HepG2 (cell line): ENCODE measurements around the gene F8. TPM values are rescaled to one million over a fixed set of nuclear protein-coding genes. Genes with fewer than 3 reads are reported as not detected.
"Not testable (repeated sequence)": the region's sequence is repeated elsewhere in the genome, so short reads cannot be mapped to it uniquely, and the experiment has no call there.

Experiments
- ATAC-seq: fragments of 200-7000 bp; cut with Tn5 transposase; 3 replicates; pipeline ENCODE4 v1.9.1; 2020; ENCODE audit warnings: mild to moderate bottlenecking, moderate library complexity
- BruUV-seq: library from RNA; stranded (reverse); fragments of 400-500 nt; replicated peaks from 2 replicates; lab custom pipeline; 2021; lab: Mats Ljungman, UMichigan
- CTCF ChIA-PET: fragments of 300-600 bp; formaldehyde crosslinking; extraction: SDS; loops from one replicate; lab custom pipeline; 2021; ENCODE audit warnings: low total read pairs, inconsistent platforms, low intra/inter-chr PET ratio; lab: Yijun Ruan, JAX
- POLR2A ChIA-PET: fragments of 350-600 bp; sonication (Branson Sonifier 250); formaldehyde crosslinking; loops from one replicate; lab custom pipeline; 2020; ENCODE audit warnings: antibody characterized with exemption, inconsistent platforms; lab: Yijun Ruan, JAX
- DNase-seq: peaks from one replicate; pipeline ENCODE4 v3.0.0-alpha.2; 2015; ENCODE audit warnings: low spot score
- FAIRE-seq: peaks from 3 replicates; lab custom pipeline; 2011; peaks lifted over from hg19 to GRCh38; lab: Jason Lieb, UNC
- H2AFZ ChIP-seq: one replicate; pipeline ENCODE4 v1.6.1; 2011; ENCODE audit warnings: low read length, inconsistent platforms
- H3K27ac ChIP-seq: fragments of 300-600 bp; 3 replicates; pipeline ENCODE4 v1.8.0; 2011; ENCODE audit warnings: mixed run types, mild to moderate bottlenecking, mixed read lengths, low read length, inconsistent platforms; ENCODE audit not compliant: insufficient read depth; ENCODE audit errors: extremely low read length
- H3K27me3 ChIP-seq, 2 experiments: fragments of 200-600 bp in 1 of 2; 2 replicates in 1 of 2; 3 replicates in 1 of 2; pipeline versions ENCODE4 v1.6.0 to v1.8.0; 2011; ENCODE audit warnings: low read length in 2 of 2, mild to moderate bottlenecking in 2 of 2, moderate library complexity in 2 of 2, inconsistent platforms in 1 of 2; ENCODE audit not compliant: insufficient read depth in 2 of 2, control insufficient read depth in 1 of 2
- H3K36me3 ChIP-seq, 2 experiments: fragments of 200-600 bp in 1 of 2; replicated peaks in 1 of 2; 2 replicates in 1 of 2; 3 replicates in 1 of 2; pipeline versions ENCODE4 v1.5.1 to v1.8.0; 2011; ENCODE audit warnings: low read length in 2 of 2, inconsistent platforms in 1 of 2; ENCODE audit not compliant: insufficient read depth in 2 of 2, control insufficient read depth in 1 of 2
- H3K4me1 ChIP-seq: 2 replicates; pipeline ENCODE4 v1.5.1; 2012; ENCODE audit warnings: low read length, inconsistent platforms; ENCODE audit not compliant: insufficient read depth
- H3K4me2 ChIP-seq: 2 replicates; pipeline ENCODE4 v1.6.0; 2011; ENCODE audit warnings: low read depth, low read length, inconsistent platforms
- H3K4me3 ChIP-seq, 3 experiments: fragments of 200-600 bp in 1 of 3; sonication (generic), shearing (Covaris generic) in 1 of 3; replicated peaks in 1 of 3; 2 replicates each; pipeline ENCODE4 v1.5.1; 2011 to 2016; ENCODE audit warnings: low read length in 3 of 3, inconsistent platforms in 2 of 3, low read depth in 2 of 3, mild to moderate bottlenecking in 2 of 3, control low read depth in 1 of 3, mixed read lengths in 1 of 3; ENCODE audit not compliant: insufficient read depth in 1 of 3
- H3K79me2 ChIP-seq: one replicate; pipeline ENCODE4 v1.6.1; 2011; ENCODE audit warnings: low read length, inconsistent platforms; ENCODE audit not compliant: insufficient read depth
- H3K9ac ChIP-seq: 2 replicates; pipeline ENCODE4 v1.6.0; 2011; ENCODE audit warnings: mild to moderate bottlenecking, low read depth, low read length, inconsistent platforms; ENCODE audit not compliant: insufficient read depth
- H3K9me3 ChIP-seq: 2 replicates; pipeline ENCODE4 v1.5.1; 2012; ENCODE audit warnings: mild to moderate bottlenecking, low read length
- H4K20me1 ChIP-seq: 2 replicates; pipeline ENCODE4 v1.6.0; 2011; ENCODE audit warnings: inconsistent platforms, mild to moderate bottlenecking, low read length, moderate library complexity; ENCODE audit not compliant: insufficient read depth
- RAD21 ChIP-seq: fragments of 450-650 bp; formaldehyde crosslinking; IDR thresholded peaks from 2 replicates; pipeline ENCODE4 v1.5.0; 2020; ENCODE audit warnings: mild to moderate bottlenecking
- RCOR2 ChIP-seq: IDR thresholded peaks from 2 replicates; pipeline ENCODE4 v1.6.1; 2016; ENCODE audit warnings: missing biosample characterization, missing genetic modification reagents
- SMC3 ChIP-seq: IDR thresholded peaks from 2 replicates; pipeline ENCODE4 v1.6.1; 2011; ENCODE audit warnings: low read length, improper control_type of control experiment
- STAG1 ChIP-seq: sonication (generic); formaldehyde crosslinking; IDR thresholded peaks from 2 replicates; pipeline ENCODE4 v1.4.0; 2020; ENCODE audit warnings: missing genetic modification reagents
- ZNF816 ChIP-seq: sonication (generic); formaldehyde crosslinking; IDR thresholded peaks from 2 replicates; pipeline ENCODE4 v1.8.0; 2022; ENCODE audit warnings: missing genetic modification reagents, mild to moderate bottlenecking, borderline replicate concordance
- WGBS: methylation state at CpG from one replicate; pipeline ENCODE4 v1.1.6; 2017; ENCODE audit warnings: low lambda C conversion rate; 5-methylcytosine and 5-hydroxymethylcytosine counted together
- in situ Hi-C: cut with HindIII; loops from 2 replicates; pipeline ENCODE4 v1.10.0; 2017; ENCODE audit warnings: low pct_unique_long_range_greater_than_20kb; ENCODE audit not compliant: extremely low pct_ligation_motif_present
- intact Hi-C: fragments of 100-400 bp; cut with micrococcal nuclease; formaldehyde crosslinking; loops from one replicate; pipeline ENCODE4 v1.10.0; 2022; ENCODE audit not compliant: unreplicated experiment
- polyA plus RNA-seq, 8 experiments: library from polyadenylated mRNA; depleted of rRNA in 3 of 8; stranded (reverse) in 7 of 8; unstranded in 1 of 8; fragments of >200 nt; fragmentation: Illumina TruSeq in 4 of 8; extraction: Trizol in 4 of 8; gene quantifications; 2 replicates each; pipeline versions ENCODE4 v1.2.1 to v1.2.3, GENCODE V29; 2011 to 2016; ENCODE audit warnings: low read depth in 4 of 8, missing spikeins in 1 of 8, mixed read lengths in 1 of 8; ENCODE audit not compliant: insufficient read depth in 1 of 8
- total RNA-seq, 5 experiments: library from RNA; depleted of rRNA; stranded (reverse); fragments of >200 nt; fragmentation: Illumina TruSeq; extraction: Trizol; gene quantifications; 2 replicates each; pipeline ENCODE4 v1.2.3, GENCODE V29; 2016; ENCODE audit warnings: low read depth in 1 of 5
- TF ChIP-seq, protein P1 (sequence below): sonication (generic); formaldehyde crosslinking; IDR thresholded peaks from 2 replicates; pipeline ENCODE4 v1.5.0; 2020; ENCODE audit warnings: mild to moderate bottlenecking, missing genetic modification reagents, moderate library complexity

Gene F8
- total and polyA plus RNA-seq, 2 of the 13 experiments (the other 11 are each of a cell fraction or from before 2014, with no cell fraction given), result 0.29 to 0.61 TPM

DNA sequence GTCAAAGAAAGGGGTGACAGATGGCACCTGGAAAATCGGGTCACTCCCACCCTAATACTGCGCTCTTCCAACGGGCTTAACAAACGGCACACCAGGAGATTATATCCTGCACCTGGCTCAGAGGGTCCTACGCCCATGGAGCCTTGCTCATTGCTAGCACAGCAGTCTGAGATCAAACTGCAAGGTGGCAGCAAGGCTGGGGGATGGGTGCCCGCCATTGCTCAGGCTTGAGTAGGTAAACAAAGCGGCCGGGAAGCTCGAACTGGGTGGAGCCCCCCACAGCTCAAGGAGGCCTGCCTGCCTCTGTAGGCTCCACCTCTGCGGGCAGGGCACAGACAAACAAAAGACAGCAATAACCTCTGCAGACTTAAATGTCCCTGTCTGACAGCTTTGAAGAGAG, 83.3 kb downstream of the F8 start:
- intact Hi-C loops, POLR2A ChIA-PET, H3K4me1 ChIP-seq, H4K20me1 ChIP-seq, H3K27me3 ChIP-seq, in situ Hi-C loops, H3K4me2 ChIP-seq, H3K36me3 ChIP-seq, DNase-seq, H3K4me3 ChIP-seq, H2AFZ ChIP-seq, H3K9me3 ChIP-seq, H3K79me2 ChIP-seq, H3K27ac ChIP-seq, BruUV-seq, CTCF ChIA-PET, ATAC-seq, H3K9ac ChIP-seq: not testable (repeated sequence)
- WGBS, result 100% methylated on average over 2 of the region's 10 CpGs
- FAIRE-seq, result peak; percentile 64

GRCh38 chrX:154924771-154925170, 97.8 kb downstream of the F8 start:
- H3K4me2 ChIP-seq, intact Hi-C loops, H2AFZ ChIP-seq, H3K79me2 ChIP-seq, BruUV-seq, POLR2A ChIA-PET, H4K20me1 ChIP-seq, H3K4me1 ChIP-seq, H3K4me3 ChIP-seq, ATAC-seq, DNase-seq, FAIRE-seq, H3K27me3 ChIP-seq, H3K36me3 ChIP-seq, H3K9ac ChIP-seq, H3K9me3 ChIP-seq, H3K27ac ChIP-seq, CTCF ChIA-PET: not testable (repeated sequence)
- in situ Hi-C loops, result loop anchor here (10.0 kb wide), 1 partner anchor 50 kb away; no protein-coding TSS in a partner anchor
- WGBS, result no CpG with 5 or more reads among the region's 5 CpGs

- intact Hi-C loops, result loop anchor here (5.0 kb wide), 1 partner anchor 219 kb away; no protein-coding TSS in a partner anchor
These were observed 104.5 kb downstream of the F8 start for GRCh38 chrX:154918060-154918483.

More at GRCh38 chrX:154918060-154918483, 104.5 kb downstream of the F8 start:
- H4K20me1 ChIP-seq, result no peaks in the 10 kb centered on the region
- peak; percentile 80 for ATAC-seq
- FAIRE-seq, result peak; percentile 74
- no peaks in the 10 kb centered on the region for H3K9me3 ChIP-seq
- TF ChIP-seq RAD21 (CRISPR knock-in tag) (peak; percentile 57; the same call in 1 of the 2 replicates), RCOR2 (no peak), SMC3 (peak; percentile 56), ZNF816 (CRISPR knock-in tag) (no peak), STAG1 (CRISPR knock-in tag) (peak; percentile 84)
- TF ChIP-seq, protein P1, sequence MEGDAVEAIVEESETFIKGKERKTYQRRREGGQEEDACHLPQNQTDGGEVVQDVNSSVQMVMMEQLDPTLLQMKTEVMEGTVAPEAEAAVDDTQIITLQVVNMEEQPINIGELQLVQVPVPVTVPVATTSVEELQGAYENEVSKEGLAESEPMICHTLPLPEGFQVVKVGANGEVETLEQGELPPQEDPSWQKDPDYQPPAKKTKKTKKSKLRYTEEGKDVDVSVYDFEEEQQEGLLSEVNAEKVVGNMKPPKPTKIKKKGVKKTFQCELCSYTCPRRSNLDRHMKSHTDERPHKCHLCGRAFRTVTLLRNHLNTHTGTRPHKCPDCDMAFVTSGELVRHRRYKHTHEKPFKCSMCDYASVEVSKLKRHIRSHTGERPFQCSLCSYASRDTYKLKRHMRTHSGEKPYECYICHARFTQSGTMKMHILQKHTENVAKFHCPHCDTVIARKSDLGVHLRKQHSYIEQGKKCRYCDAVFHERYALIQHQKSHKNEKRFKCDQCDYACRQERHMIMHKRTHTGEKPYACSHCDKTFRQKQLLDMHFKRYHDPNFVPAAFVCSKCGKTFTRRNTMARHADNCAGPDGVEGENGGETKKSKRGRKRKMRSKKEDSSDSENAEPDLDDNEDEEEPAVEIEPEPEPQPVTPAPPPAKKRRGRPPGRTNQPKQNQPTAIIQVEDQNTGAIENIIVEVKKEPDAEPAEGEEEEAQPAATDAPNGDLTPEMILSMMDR, result peak; percentile 77
- no peaks in the 10 kb centered on the region for H3K79me2 ChIP-seq
- POLR2A ChIA-PET, result no interaction called here
- H3K9ac ChIP-seq, result no peak overlapping the region
- peak overlapping the region; percentile 86 for H2AFZ ChIP-seq
- H3K27me3 ChIP-seq, result no peaks in the 10 kb centered on the region
- BruUV-seq, result no TSS peak
- no peak overlapping the region for H3K27ac ChIP-seq
- no peaks in the 10 kb centered on the region for H3K4me1 ChIP-seq
- H3K36me3 ChIP-seq, result no peaks in the 10 kb centered on the region
- in situ Hi-C loops, result no loop called here
- 7% methylated on average over 4 of the region's 5 CpGs for WGBS
- CTCF ChIA-PET, result interaction anchor here (1.1 to 1.2 kb wide), 2 partner anchors 140 to 231 kb away, joined by 3 to 5 read pairs; no protein-coding TSS in a partner anchor
- peak overlapping the region in 1 of 3 experiments; percentile 16; a peak in 1 of 6 replicates for H3K4me3 ChIP-seq
- peak; percentile 48 for DNase-seq
- H3K4me2 ChIP-seq, result peak overlapping the region; percentile 58
